ENCODE measurements around the gene C6orf163.

DNA sequence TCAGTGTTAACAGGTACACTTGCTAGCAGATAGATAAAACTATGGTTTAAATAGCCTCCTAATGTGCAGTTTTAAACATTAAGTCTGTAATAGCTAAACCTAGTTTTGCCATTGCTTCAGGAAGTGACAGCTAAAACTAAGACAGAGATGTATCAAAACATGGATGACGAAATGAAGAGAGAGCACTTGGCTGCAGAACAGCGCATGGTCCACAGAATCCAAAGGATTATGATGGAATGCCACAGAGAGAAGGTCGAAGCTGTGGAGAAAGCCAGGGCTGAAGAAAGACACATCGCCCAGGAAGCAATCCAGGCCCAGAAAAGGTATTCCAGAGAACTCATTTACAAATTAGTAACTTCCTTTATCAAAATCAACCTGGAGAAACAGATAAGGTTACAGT is 11.6 kb downstream of the C6orf163 start:
- TF ChIP-seq CTCF (IDR thresholded peaks at IDR 0.05) (no peak), POLR2A (IDR thresholded peaks at IDR 0.05) (no peak), EP300 (IDR thresholded peaks at IDR 0.05) (no peak)

Data from tibial nerve (tissue), 4 donors.